Activated T-cell treated with anti-CD3 and anti-CD28 coated beads, Interleukin-2, amount 50 U/mL, for 72 hours (primary cell): ENCODE results near the gene SIDT2. TPM values are rescaled to one million over a fixed set of nuclear protein-coding genes. Genes with fewer than 3 reads are reported as not detected.
"Not testable (repeated sequence)": the region's sequence is repeated elsewhere in the genome, so short reads cannot be mapped to it uniquely, and the experiment has no call there.

Source experiments
- ATAC-seq, 2 donors: fragments of 150-1000 bp; cut with Tn5 transposase; replicated peaks in 1 of 2; 2 replicates each; pipeline ENCODE4 v1.10.0; 2021; ENCODE audit warnings: moderate library complexity in 2 of 2, mild to moderate bottlenecking in 1 of 2
- DNase-seq, 2 donors: peaks; one replicate each; pipeline ENCODE4 v3.0.0; 2021 to 2022; ENCODE audit warnings: mixed read lengths in 1 of 2
- H3K27ac Mint-ChIP-seq: one replicate; pipeline ENCODE4 v1.8.0; 2022; ENCODE audit warnings: mild to moderate bottlenecking, moderate library complexity, mixed read lengths
- H3K27me3 Mint-ChIP-seq: one replicate; pipeline ENCODE4 v1.8.0; 2022; ENCODE audit warnings: low read depth, mixed read lengths
- H3K36me3 Mint-ChIP-seq, 2 donors: one replicate each; pipeline ENCODE4 v1.8.0; 2022; ENCODE audit warnings: mixed read lengths in 2 of 2, mild to moderate bottlenecking in 1 of 2; ENCODE audit not compliant: insufficient read depth in 2 of 2
- H3K4me1 Mint-ChIP-seq: one replicate; pipeline ENCODE4 v1.8.0; 2022; ENCODE audit warnings: low read depth, mixed read lengths
- H3K4me3 Mint-ChIP-seq, 2 donors: one replicate each; pipeline ENCODE4 v1.8.0; 2022; ENCODE audit warnings: mild to moderate bottlenecking in 2 of 2, mixed read lengths in 2 of 2, moderate library complexity in 2 of 2
- H3K9me3 Mint-ChIP-seq, 2 donors: one replicate each; pipeline ENCODE4 v1.8.0; 2022; ENCODE audit warnings: mixed read lengths in 2 of 2
- total RNA-seq, 2 donors: library from RNA; stranded (reverse); gene quantifications; one replicate each; pipeline ENCODE4 v1.2.3, GENCODE V29; 2022

SIDT2 gene
- total RNA-seq, 2 donors from 2014 or later: 32.0 to 40.3 TPM

DNA sequence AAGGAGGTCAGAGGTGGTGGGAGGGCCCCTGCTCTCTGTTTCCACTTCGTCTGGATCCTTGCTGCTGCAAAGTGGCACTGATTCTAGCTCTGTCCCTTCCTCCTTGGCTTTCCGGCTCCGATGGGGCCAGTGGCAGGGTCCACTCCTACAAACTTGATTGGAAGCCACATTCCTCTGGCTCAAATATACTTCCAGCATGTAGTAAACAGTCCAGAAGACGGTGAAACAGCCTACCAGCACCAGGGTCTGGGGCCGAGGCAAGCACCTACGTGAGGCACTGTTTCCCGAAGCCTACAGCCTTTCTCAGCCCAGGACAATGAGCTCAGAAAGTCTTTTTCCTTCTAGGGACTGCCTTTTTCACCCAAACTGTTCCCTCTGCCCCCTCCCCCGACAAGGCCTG lies 27.6 kb downstream of the SIDT2 start:
- not testable (repeated sequence) for H3K27ac Mint-ChIP-seq, H3K36me3 Mint-ChIP-seq, H3K4me1 Mint-ChIP-seq, H3K9me3 Mint-ChIP-seq, ATAC-seq, DNase-seq, H3K4me3 Mint-ChIP-seq, H3K27me3 Mint-ChIP-seq

DNA sequence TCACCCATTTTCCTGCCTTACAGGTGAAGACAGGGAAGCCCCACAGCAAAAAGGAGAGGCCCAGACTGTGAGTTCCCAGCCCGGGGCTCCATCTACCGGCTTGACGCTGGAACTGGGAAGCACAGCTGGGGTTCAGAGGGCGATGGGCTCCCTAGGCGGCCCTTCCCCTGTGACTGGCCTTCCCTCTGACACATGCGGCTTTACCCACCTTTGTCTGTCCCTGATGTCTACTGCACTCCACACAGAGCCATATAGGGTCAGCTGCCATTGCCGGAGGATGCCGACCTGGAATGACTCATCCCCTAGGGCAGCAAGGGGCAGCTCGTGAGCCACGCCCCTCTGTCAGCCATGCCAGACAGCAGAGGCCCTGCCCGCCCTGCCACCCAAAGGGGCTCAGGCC lies 28.3 kb downstream of the SIDT2 start:
- H3K27me3 Mint-ChIP-seq, H3K9me3 Mint-ChIP-seq, H3K4me1 Mint-ChIP-seq, DNase-seq, H3K27ac Mint-ChIP-seq, ATAC-seq, H3K4me3 Mint-ChIP-seq: not testable (repeated sequence)
- peaks cover 7 to 12% of the 10 kb centered on the region in 2 donors for H3K36me3 Mint-ChIP-seq

DNA sequence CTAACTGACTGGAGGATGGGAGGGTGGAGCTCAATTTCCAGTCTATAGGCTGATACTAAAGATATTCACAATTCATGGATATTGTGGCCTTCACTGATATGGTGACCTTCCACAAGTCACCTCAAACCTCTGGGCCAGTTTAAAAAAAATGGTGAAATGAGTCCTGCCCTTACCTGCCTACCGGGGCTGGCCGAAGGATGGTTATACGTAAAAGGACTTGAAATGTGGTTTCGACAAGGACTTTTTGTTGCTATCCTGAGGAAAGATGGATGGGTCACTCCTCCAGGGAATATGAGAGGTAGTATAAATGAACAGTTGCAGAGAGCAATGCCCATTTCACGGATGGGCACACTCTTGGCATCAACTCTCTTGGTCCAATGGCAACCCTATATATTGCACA lies 28.9 kb downstream of the SIDT2 start:
- H3K27ac Mint-ChIP-seq, DNase-seq, H3K27me3 Mint-ChIP-seq, H3K4me3 Mint-ChIP-seq, ATAC-seq, H3K9me3 Mint-ChIP-seq, H3K4me1 Mint-ChIP-seq: not testable (repeated sequence)
- H3K36me3 Mint-ChIP-seq: peaks cover 7 to 16% of the 10 kb centered on the region in 2 donors

DNA sequence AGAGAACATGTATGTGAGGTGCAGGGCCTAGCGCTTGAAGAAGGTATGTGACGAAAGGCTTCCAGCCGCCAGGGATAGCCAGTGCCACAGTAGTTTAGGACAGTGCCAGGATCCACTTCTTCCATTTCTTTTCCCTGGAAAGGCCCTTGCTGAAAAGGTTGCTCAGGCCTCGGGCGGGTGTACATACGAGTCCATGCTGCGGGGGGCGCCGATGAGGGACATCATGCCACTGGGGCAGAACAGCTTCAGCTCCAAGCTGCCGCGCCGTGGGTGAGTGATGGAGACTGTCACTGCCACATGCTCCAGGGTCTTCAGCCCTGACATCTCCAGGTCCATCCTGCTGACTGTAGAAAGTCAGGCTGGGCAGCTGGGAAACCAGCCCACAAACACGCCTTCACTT lies 30.2 kb downstream of the SIDT2 start:
- not testable (repeated sequence) for H3K4me3 Mint-ChIP-seq, H3K27me3 Mint-ChIP-seq, H3K27ac Mint-ChIP-seq, ATAC-seq, H3K4me1 Mint-ChIP-seq, H3K9me3 Mint-ChIP-seq, DNase-seq
- H3K36me3 Mint-ChIP-seq: peaks cover 14 to 25% of the 10 kb centered on the region in 2 donors

GRCh38 chr11:117209351-117210125 lies 31.0 kb downstream of the SIDT2 start:
- Mint-ChIP-seq H3K36me3 (peaks cover 16 to 31% of the 10 kb centered on the region in 2 donors), H3K27ac (peak overlapping the region; percentile 31)
- ATAC-seq, DNase-seq, H3K27me3 Mint-ChIP-seq, H3K4me1 Mint-ChIP-seq, H3K9me3 Mint-ChIP-seq, H3K4me3 Mint-ChIP-seq: not testable (repeated sequence)

- Mint-ChIP-seq H3K27ac (no peak overlapping the region), H3K4me1 (no peaks in the 10 kb centered on the region), H3K4me3 (no peak overlapping the region)
Measured at GRCh38 chr11:117210620-117211019, 32.1 kb downstream of the SIDT2 start.

GRCh38 chr11:117212697-117213355 lies 34.3 kb downstream of the SIDT2 start:
- Mint-ChIP-seq H3K4me3 (no peak overlapping the region), H3K27me3 (no peaks in the 10 kb centered on the region), H3K36me3 (peaks cover 14 to 33% of the 10 kb centered on the region in 2 donors), H3K9me3 (no peaks in the 10 kb centered on the region), H3K4me1 (no peaks in the 10 kb centered on the region), H3K27ac (no peak overlapping the region)
- no peak for ATAC-seq
- DNase-seq: no peak

More at GRCh38 chr11:117210620-117211019, 32.1 kb downstream of the SIDT2 start:
- Mint-ChIP-seq H3K36me3 (peaks cover 14 to 29% of the 10 kb centered on the region in 2 donors), H3K27me3 (no peaks in the 10 kb centered on the region), H3K9me3 (no peaks in the 10 kb centered on the region)
- ATAC-seq (no peak), DNase-seq (no peak)

- H3K9me3 Mint-ChIP-seq: no peaks in the 10 kb centered on the region
Measured at GRCh38 chr11:117214404-117215110, 36.0 kb downstream of the SIDT2 start.

GRCh38 chr11:117217141-117218084 lies 38.9 kb downstream of the SIDT2 start:
- peaks cover 19 to 41% of the 10 kb centered on the region in 2 donors for H3K36me3 Mint-ChIP-seq
- no peak for ATAC-seq
- no peaks in the 10 kb centered on the region for H3K27me3 Mint-ChIP-seq
- no peaks in the 10 kb centered on the region for H3K9me3 Mint-ChIP-seq
- no peaks in the 10 kb centered on the region for H3K4me1 Mint-ChIP-seq
- H3K27ac Mint-ChIP-seq: peak overlapping the region; percentile 60
- H3K4me3 Mint-ChIP-seq: no peak overlapping the region
- DNase-seq: no peak

More at GRCh38 chr11:117214404-117215110, 36.0 kb downstream of the SIDT2 start:
- Mint-ChIP-seq H3K36me3 (peaks cover 20 to 45% of the 10 kb centered on the region in 2 donors), H3K4me1 (no peaks in the 10 kb centered on the region), H3K27ac (no peak overlapping the region), H3K27me3 (no peaks in the 10 kb centered on the region), H3K4me3 (no peak overlapping the region)
- ATAC-seq (no peak), DNase-seq (no peak)

- H3K4me3 Mint-ChIP-seq: no peak overlapping the region
- no peaks in the 10 kb centered on the region for H3K4me1 Mint-ChIP-seq
- peaks cover 16 to 36% of the 10 kb centered on the region in 2 donors for H3K36me3 Mint-ChIP-seq
- H3K27ac Mint-ChIP-seq: no peak overlapping the region
- DNase-seq (no peak), ATAC-seq (no peak)
- H3K27me3 Mint-ChIP-seq: no peaks in the 10 kb centered on the region
- H3K9me3 Mint-ChIP-seq: no peaks in the 10 kb centered on the region
Measured at GRCh38 chr11:117218133-117218915, 39.8 kb downstream of the SIDT2 start.

DNA sequence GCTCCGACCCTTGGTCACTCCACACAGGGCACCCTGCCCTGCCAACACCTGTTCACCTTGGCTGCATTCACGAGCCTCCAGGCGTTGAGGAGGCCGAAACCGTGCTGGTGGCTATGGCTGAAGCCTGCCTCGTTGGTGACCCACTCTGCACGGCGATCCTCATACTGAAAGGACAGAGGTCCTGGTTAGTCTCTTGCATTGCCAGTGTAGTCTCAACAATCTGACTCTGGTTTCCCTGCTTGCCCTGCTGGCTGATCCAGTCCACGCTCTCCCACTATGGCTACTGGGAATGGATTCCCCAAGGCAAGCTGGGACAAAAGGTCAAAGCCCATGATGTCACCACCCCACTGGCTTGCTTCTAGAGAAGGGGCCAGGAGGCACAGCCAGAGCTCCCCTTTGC lies 40.5 kb downstream of the SIDT2 start:
- H3K27ac Mint-ChIP-seq: peak overlapping the region; percentile 68
- H3K9me3 Mint-ChIP-seq: no peaks in the 10 kb centered on the region
- H3K4me1 Mint-ChIP-seq: no peaks in the 10 kb centered on the region
- H3K36me3 Mint-ChIP-seq: peaks cover 14 to 29% of the 10 kb centered on the region in 2 donors
- ATAC-seq (no peak), DNase-seq (no peak)
- H3K27me3 Mint-ChIP-seq: no peaks in the 10 kb centered on the region
- H3K4me3 Mint-ChIP-seq: no peak overlapping the region

- no peaks in the 10 kb centered on the region for H3K27me3 Mint-ChIP-seq
- no peak overlapping the region for H3K4me3 Mint-ChIP-seq
- peaks cover 15 to 26% of the 10 kb centered on the region in 2 donors for H3K36me3 Mint-ChIP-seq
- H3K4me1 Mint-ChIP-seq: no peaks in the 10 kb centered on the region
- H3K9me3 Mint-ChIP-seq: no peaks in the 10 kb centered on the region
- peak overlapping the region; percentile 68 for H3K27ac Mint-ChIP-seq
- no peak for DNase-seq
- ATAC-seq: no peak
Measured at GRCh38 chr11:117219455-117219854, 40.9 kb downstream of the SIDT2 start.
